Neural progenitor cell (in vitro differentiated cells): ENCODE results near the gene OR2Y1.

Experiments
- EZH2 ChIP-seq: fragments of 200-600 bp; sonication (generic); IDR thresholded peaks from 2 replicates; pipeline ENCODE4 v1.6.1; 2017; ENCODE audit warnings: antibody characterized with exemption, mild to moderate bottlenecking, moderate library complexity
- EZH2phosphoT487 ChIP-seq: fragments of 200-600 bp; sonication (generic); IDR thresholded peaks from 2 replicates; pipeline ENCODE4 v1.6.1; 2017; ENCODE audit warnings: antibody characterized with exemption
- TF ChIP-seq, protein P1 (sequence below): fragments of 200-600 bp; sonication (generic); IDR thresholded peaks from 2 replicates; pipeline ENCODE4 v1.5.1; 2017; ENCODE audit warnings: antibody characterized with exemption, mild to moderate bottlenecking

DNA sequence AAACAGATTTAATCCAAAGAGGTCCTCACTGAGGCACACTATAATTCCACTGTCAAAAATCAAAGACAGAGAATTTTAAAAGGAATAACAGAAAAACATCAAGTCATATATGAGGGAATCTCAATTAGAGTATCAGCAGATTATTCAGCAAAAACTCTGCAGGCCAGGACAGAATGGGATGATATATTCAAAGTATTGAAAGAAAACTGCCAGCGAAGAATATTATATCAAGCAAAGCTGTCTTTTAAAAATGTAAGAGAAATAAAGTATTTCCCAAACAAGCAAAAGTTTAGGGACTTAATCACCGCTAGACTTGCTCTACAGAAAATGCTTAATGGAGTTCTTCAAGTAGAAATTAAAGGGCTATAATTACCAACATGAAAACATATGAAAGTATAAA lies 15.7 kb upstream of the OR2Y1 start:
- TF ChIP-seq, protein P1, sequence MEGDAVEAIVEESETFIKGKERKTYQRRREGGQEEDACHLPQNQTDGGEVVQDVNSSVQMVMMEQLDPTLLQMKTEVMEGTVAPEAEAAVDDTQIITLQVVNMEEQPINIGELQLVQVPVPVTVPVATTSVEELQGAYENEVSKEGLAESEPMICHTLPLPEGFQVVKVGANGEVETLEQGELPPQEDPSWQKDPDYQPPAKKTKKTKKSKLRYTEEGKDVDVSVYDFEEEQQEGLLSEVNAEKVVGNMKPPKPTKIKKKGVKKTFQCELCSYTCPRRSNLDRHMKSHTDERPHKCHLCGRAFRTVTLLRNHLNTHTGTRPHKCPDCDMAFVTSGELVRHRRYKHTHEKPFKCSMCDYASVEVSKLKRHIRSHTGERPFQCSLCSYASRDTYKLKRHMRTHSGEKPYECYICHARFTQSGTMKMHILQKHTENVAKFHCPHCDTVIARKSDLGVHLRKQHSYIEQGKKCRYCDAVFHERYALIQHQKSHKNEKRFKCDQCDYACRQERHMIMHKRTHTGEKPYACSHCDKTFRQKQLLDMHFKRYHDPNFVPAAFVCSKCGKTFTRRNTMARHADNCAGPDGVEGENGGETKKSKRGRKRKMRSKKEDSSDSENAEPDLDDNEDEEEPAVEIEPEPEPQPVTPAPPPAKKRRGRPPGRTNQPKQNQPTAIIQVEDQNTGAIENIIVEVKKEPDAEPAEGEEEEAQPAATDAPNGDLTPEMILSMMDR: no peak
- TF ChIP-seq EZH2phosphoT487: no peak
- no peak for TF ChIP-seq EZH2
